HG02970 (cell line): ENCODE measurements around the gene DNAH2.

Experiments
- ATAC-seq: cut with Tn5 transposase; IDR thresholded peaks from one replicate; pipeline ENCODE4 v1.9.1; 2021; ENCODE audit warnings: mild to moderate bottlenecking, moderate library complexity, moderate number of reproducible peaks; ENCODE audit not compliant: unreplicated experiment, low FRiP score

The DNAH2 gene

GRCh38 chr17:7814969-7815368 is 97.4 kb downstream of the DNAH2 start:
- ATAC-seq, result no peak

- ATAC-seq, result no peak
These were observed 99.5 kb downstream of the DNAH2 start for GRCh38 chr17:7816926-7817642.

- no peak for ATAC-seq
These were observed 100.1 kb downstream of the DNAH2 start for GRCh38 chr17:7817643-7817964.

GRCh38 chr17:7818026-7818425 is 100.5 kb downstream of the DNAH2 start:
- no peak for ATAC-seq

- no peak for ATAC-seq
These were observed 101.5 kb downstream of the DNAH2 start for GRCh38 chr17:7818746-7819645.

- ATAC-seq, result no peak
These were observed 102.7 kb downstream of the DNAH2 start for GRCh38 chr17:7820231-7820630.

- no peak for ATAC-seq
These were observed 104.6 kb downstream of the DNAH2 start for GRCh38 chr17:7822126-7822525.

GRCh38 chr17:7823581-7824001 is 106.0 kb downstream of the DNAH2 start:
- no peak for ATAC-seq

GRCh38 chr17:7824021-7824924 is 106.7 kb downstream of the DNAH2 start:
- ATAC-seq, result no peak

- no peak for ATAC-seq
These were observed 107.9 kb downstream of the DNAH2 start for GRCh38 chr17:7825206-7825990.

GRCh38 chr17:7830616-7831015 is 113.1 kb downstream of the DNAH2 start:
- ATAC-seq, result no peak

GRCh38 chr17:7831233-7831632 is 113.7 kb downstream of the DNAH2 start:
- no peak for ATAC-seq

GRCh38 chr17:7832431-7832830 is 114.9 kb downstream of the DNAH2 start:
- ATAC-seq, result no peak

- no peak for ATAC-seq
These were observed 115.7 kb downstream of the DNAH2 start for GRCh38 chr17:7833011-7833794.

- peak; percentile 42 for ATAC-seq
These were observed 116.4 kb downstream of the DNAH2 start, which contains the start of gene KDM6B for GRCh38 chr17:7833795-7834541. Gene KDM6B, plus strand, starts transcription at chr17:7834217. Its CDS starts 11,338 bp downstream, at chr17:7845555.

GRCh38 chr17:7834542-7834956 is 117.0 kb downstream of the DNAH2 start:
- peak; percentile 3 for ATAC-seq

- peak; percentile 51 for ATAC-seq
These were observed 117.6 kb downstream of the DNAH2 start for GRCh38 chr17:7834957-7835813.
